ENCODE data around the gene P2RX5. TPM values are rescaled to one million over a fixed set of nuclear protein-coding genes. Genes with fewer than 3 reads are reported as not detected.
A peak's percentile ranks its signal among the peaks of the same experiment; 100 is the strongest.

P2RX5 gene
- total RNA-seq, 1 experiment from 2014 or later: 8.8 TPM

- Mint-ChIP-seq H3K27me3 (ENCODE audit: low read depth) (no peaks in the 10 kb centered on the region), H3K27ac (peak within 1 kb of the TSS; percentile 100), H3K9me3 (no peaks in the 10 kb centered on the region), H3K4me1 (peaks cover 27% of the 10 kb centered on the region), H3K36me3 (peaks cover 8% of the 10 kb centered on the region; the same call in 1 of the 2 replicates), H3K4me3 (peak within 1 kb of the TSS; percentile 97)
- CTCF ChIA-PET: interaction anchor here (0.9 to 3.2 kb wide), 12 partner anchors 11 to 623 kb away, joined by 3 to 25 read pairs (median 7); partner anchors contain the start of gene NCBP3
- peak; percentile 97 for DNase-seq (ENCODE audit: low spot score)
- ATAC-seq: peak; percentile 97
- POLR2A ChIA-PET: interaction anchor here (0.6 to 1.4 kb wide), 6 partner anchors 10 to 901 kb away, joined by 3 to 6 read pairs (median 4); partner anchors contain the start of genes EMC6 and TAX1BP3
- TF ChIP-seq ZBTB43 (CRISPR knock-in tag; IDR thresholded peaks at IDR 0.05): 0 out of 2 replicates have a peak, but pooled peaks have one; percentile 23
- no peak for TF ChIP-seq AR (CRISPR knock-in tag; IDR thresholded peaks at IDR 0.05)
- no peak for TF ChIP-seq NFATC4 (CRISPR knock-in tag; IDR thresholded peaks at IDR 0.05)
- TF ChIP-seq ELF4 (CRISPR knock-in tag; IDR thresholded peaks at IDR 0.05; ENCODE audit: low read depth): no peak
- TF ChIP-seq CREB1 (CRISPR knock-in tag; IDR thresholded peaks at IDR 0.05): no peak
- peak; percentile 67; the same call in 1 of the 2 replicates for TF ChIP-seq FOXK1 (CRISPR knock-in tag; IDR thresholded peaks at IDR 0.05)
- TF ChIP-seq HMGXB4 (CRISPR knock-in tag; IDR thresholded peaks at IDR 0.05): no peak; the same call in 1 of the 2 replicates
- TF ChIP-seq ATF6 (CRISPR knock-in tag; IDR thresholded peaks at IDR 0.05): no peak
- no peak for TF ChIP-seq NR1H2 (CRISPR knock-in tag; IDR thresholded peaks at IDR 0.05)
- TF ChIP-seq ZNF281 (CRISPR knock-in tag; IDR thresholded peaks at IDR 0.05): no peak
- TF ChIP-seq JUN (CRISPR knock-in tag; IDR thresholded peaks at IDR 0.05): 0 out of 2 replicates have a peak, but pooled peaks have one; percentile 61
- TF ChIP-seq SMAD3 (CRISPR knock-in tag; IDR thresholded peaks at IDR 0.05; ENCODE audit: borderline replicate concordance): peak; percentile 68; the same call in 1 of the 2 replicates
- 0 out of 2 replicates have a peak, but pooled peaks have one; percentile 14 for TF ChIP-seq ESRRA (CRISPR knock-in tag; IDR thresholded peaks at IDR 0.05; ENCODE audit: borderline replicate concordance)
- TF ChIP-seq NFYB (CRISPR knock-in tag; conservative IDR thresholded peaks at IDR 0.05; ENCODE audit: low read depth): peak; percentile 65
- TF ChIP-seq E2F1 (CRISPR knock-in tag; IDR thresholded peaks at IDR 0.05): 0 out of 2 replicates have a peak, but pooled peaks have one; percentile 11
- TF ChIP-seq ZNF416 (CRISPR knock-in tag; IDR thresholded peaks at IDR 0.05): no peak
- TF ChIP-seq ZNF671 (CRISPR knock-in tag; IDR thresholded peaks at IDR 0.05): no peak
- TF ChIP-seq TEAD4 (CRISPR knock-in tag; IDR thresholded peaks at IDR 0.05): peak; percentile 56
- peak; percentile 34; the same call in 1 of the 2 replicates for TF ChIP-seq ATF1 (CRISPR knock-in tag; IDR thresholded peaks at IDR 0.05)
- TF ChIP-seq E2F5 (CRISPR knock-in tag; IDR thresholded peaks at IDR 0.05): 0 out of 2 replicates have a peak, but pooled peaks have one; percentile 46
- 0 out of 2 replicates have a peak, but pooled peaks have one; percentile 6 for TF ChIP-seq CBFB (CRISPR knock-in tag; IDR thresholded peaks at IDR 0.05; ENCODE audit: low read depth)
- TF ChIP-seq RORB (CRISPR knock-in tag; IDR thresholded peaks at IDR 0.05): no peak
Measured at GRCh38 chr17:3636154-3636907, 59.6 kb downstream of the P2RX5 start, which contains the start of the genes CTNS and SHPK. TSS of gene CTNS (plus strand) at chr17:3636760. CDS start at chr17:3640207, 3,447 bp downstream. TSS of gene SHPK (minus strand) at chr17:3636250. CDS start at chr17:3636219, 31 bp downstream.

All from WTC11 (cell line).